NCI-H774 (cell line): ENCODE measurements around the gene OR8K5.
"Not testable (repeated sequence)": the region's sequence is repeated elsewhere in the genome, so short reads cannot be mapped to it uniquely, and the experiment has no call there.

Experiments used
- DNase-seq: peaks from one replicate; lab custom pipeline; 2025; lab: John Stamatoyannopoulos, UW

Gene OR8K5

GRCh38 chr11:56160217-56160616 is at the start of gene OR8K5:
Gene OR8K5 (minus strand): TSS chr11:56160317. CDS start chr11:56160317, 0 bp downstream.
- no peak for DNase-seq

GRCh38 chr11:56207790-56208189 is 47.7 kb upstream of the OR8K5 start:
- DNase-seq = no peak

GRCh38 chr11:56197367-56197766 is 37.2 kb upstream of the OR8K5 start:
- no peak for DNase-seq

GRCh38 chr11:56196705-56197104 is 36.6 kb upstream of the OR8K5 start:
- no peak for DNase-seq

GRCh38 chr11:56188602-56189001 is 28.5 kb upstream of the OR8K5 start:
- no peak for DNase-seq

- no peak for DNase-seq
These were observed 23.3 kb upstream of the OR8K5 start for GRCh38 chr11:56183459-56183858.

- no peak for DNase-seq
These were observed 16.2 kb upstream of the OR8K5 start, which contains the start of gene OR5J2 for GRCh38 chr11:56176318-56176717. Gene OR5J2 (plus strand): TSS chr11:56176618. CDS start chr11:56176618, 0 bp downstream.

GRCh38 chr11:56172256-56172830 is 12.2 kb upstream of the OR8K5 start:
- no peak for DNase-seq

- DNase-seq = no peak
These were observed 3.7 kb upstream of the OR8K5 start for GRCh38 chr11:56163804-56164203.

GRCh38 chr11:56152333-56152732 is 7.8 kb downstream of the OR8K5 start:
- no peak for DNase-seq

GRCh38 chr11:56151376-56151775 is 8.7 kb downstream of the OR8K5 start:
- no peak for DNase-seq

GRCh38 chr11:56143681-56144080 is 16.4 kb downstream of the OR8K5 start:
- not testable (repeated sequence) for DNase-seq

GRCh38 chr11:56140151-56140661 is 19.9 kb downstream of the OR8K5 start, which contains the start of gene OR8J3:
Gene OR8J3 (minus strand): TSS chr11:56140201. CDS start chr11:56137718, 2,483 bp downstream.
- DNase-seq = no peak

- DNase-seq = no peak
These were observed 38.0 kb downstream of the OR8K5 start, which contains the start of gene OR8H3 for GRCh38 chr11:56122073-56122472. Gene OR8H3 (plus strand): TSS chr11:56122373. CDS start chr11:56122373, 0 bp downstream.
